Keratinocyte (primary cell): ENCODE measurements around the gene C1orf35. TPM values are rescaled to one million over a fixed set of nuclear protein-coding genes. Genes with fewer than 3 reads are reported as not detected.

Experiments used
- DNase-seq: peaks from one replicate; pipeline ENCODE4 v3.0.0-alpha.2; 2011; ENCODE audit warnings: low read depth, missing footprints, low spot score
- FAIRE-seq: peaks from 2 replicates; lab custom pipeline; 2011; peaks lifted over from hg19 to GRCh38; lab: Jason Lieb, UNC
- H2AFZ ChIP-seq: 2 replicates; pipeline ENCODE4 v1.6.0; 2012; ENCODE audit warnings: low read length, control low read depth, inconsistent platforms; ENCODE audit not compliant: control insufficient read depth
- H3K27ac ChIP-seq: 2 replicates; pipeline ENCODE4 v1.5.1; 2011; ENCODE audit warnings: low read length; ENCODE audit not compliant: control insufficient read depth, insufficient read depth
- H3K27me3 ChIP-seq: 3 replicates; pipeline ENCODE4 v1.6.0; 2011; ENCODE audit warnings: low read length; ENCODE audit not compliant: control insufficient read depth, insufficient read depth; ENCODE audit errors: extremely low read depth
- H3K36me3 ChIP-seq, 2 experiments: 2 replicates in 1 of 2; 3 replicates in 1 of 2; pipeline ENCODE4 v1.5.1; 2011; ENCODE audit warnings: low read length in 2 of 2, mild to moderate bottlenecking in 1 of 2; ENCODE audit not compliant: control insufficient read depth in 2 of 2, insufficient read depth in 2 of 2; ENCODE audit errors: extremely low read depth in 1 of 2
- H3K4me1 ChIP-seq: 3 replicates; pipeline ENCODE4 v1.5.1; 2011; ENCODE audit warnings: low read length; ENCODE audit not compliant: control insufficient read depth, insufficient read depth; ENCODE audit errors: extremely low read depth
- H3K4me2 ChIP-seq: 3 replicates; pipeline ENCODE4 v1.6.0; 2011; ENCODE audit warnings: low read depth, low read length; ENCODE audit not compliant: control insufficient read depth, insufficient read depth; ENCODE audit errors: extremely low read depth
- H3K4me3 ChIP-seq, 3 experiments: fragments of 200-600 bp in 1 of 3; sonication (generic) in 1 of 3; 2 replicates in 2 of 3; 3 replicates in 1 of 3; pipeline ENCODE4 v1.5.1; 2011 to 2016; ENCODE audit warnings: low read length in 3 of 3, mild to moderate bottlenecking in 3 of 3, control low read depth in 2 of 3, inconsistent platforms in 1 of 3, low read depth in 1 of 3, mixed read lengths in 1 of 3, mixed run types in 1 of 3, moderate library complexity in 1 of 3; ENCODE audit not compliant: control insufficient read depth in 2 of 3, insufficient read depth in 2 of 3; ENCODE audit errors: extremely low read depth in 1 of 3
- H3K79me2 ChIP-seq: 2 replicates; pipeline ENCODE4 v1.6.0; 2012; ENCODE audit warnings: low read length; ENCODE audit not compliant: control insufficient read depth, insufficient read depth
- H3K9ac ChIP-seq: 3 replicates; pipeline ENCODE4 v1.6.0; 2011; ENCODE audit warnings: low read length; ENCODE audit not compliant: control insufficient read depth, insufficient read depth; ENCODE audit errors: extremely low read depth
- H3K9me1 ChIP-seq: 3 replicates; pipeline ENCODE4 v1.6.0; 2011; ENCODE audit warnings: low read length; ENCODE audit not compliant: control insufficient read depth, insufficient read depth; ENCODE audit errors: extremely low read depth
- H3K9me3 ChIP-seq: 2 replicates; pipeline ENCODE4 v1.5.1; 2012; ENCODE audit warnings: low read depth, low read length; ENCODE audit not compliant: control insufficient read depth
- H4K20me1 ChIP-seq: 3 replicates; pipeline ENCODE4 v1.6.0; 2011; ENCODE audit warnings: low read length; ENCODE audit not compliant: control insufficient read depth, insufficient read depth; ENCODE audit errors: extremely low read depth
- EZH2 ChIP-seq: IDR thresholded peaks from one replicate; pipeline ENCODE4 v1.6.1; 2012; ENCODE audit warnings: inconsistent platforms, mild to moderate bottlenecking, low read length, moderate library complexity
- dilution Hi-C: fragments of 300-500 bp; cut with MboI; formaldehyde crosslinking; loops from one replicate; pipeline ENCODE4 v1.7.0; 2020; ENCODE audit warnings: low sequenced_read_pairs; ENCODE audit not compliant: extremely low pct_ligation_motif_present
- polyA plus RNA-seq, 5 experiments: library from polyadenylated mRNA; depleted of rRNA in 3 of 5; stranded (reverse) in 3 of 5; stranded (forward) in 1 of 5; unstranded in 1 of 5; fragments of >200 nt; gene quantifications; 1 replicate in 1 of 5; 2 replicates in 3 of 5; 3 replicates in 1 of 5; pipeline versions ENCODE4 v1.2.1 to v1.2.3, GENCODE V29; 2011 to 2012; ENCODE audit warnings: missing spikeins in 2 of 5, low read depth in 1 of 5, low replicate concordance in 1 of 5
- TF ChIP-seq, protein P1 (sequence below), 3 experiments: IDR thresholded peaks in 1 of 3; conservative IDR thresholded peaks in 1 of 3; optimal IDR thresholded peaks in 1 of 3; 2 replicates in 2 of 3; 3 replicates in 1 of 3; pipeline versions ENCODE3 to v1.5.1; 2011; ENCODE audit warnings: low read length in 3 of 3, mild to moderate bottlenecking in 3 of 3, moderate library complexity in 2 of 3, control low read depth in 1 of 3, inconsistent platforms in 1 of 3; ENCODE audit not compliant: insufficient read depth in 2 of 3; ENCODE audit errors: extremely low read depth in 1 of 3

The C1orf35 gene
- polyA plus RNA-seq, 1 donor (not counting 4 experiments of a cell fraction or from before 2014, with no cell fraction given) = 8.2 TPM

- peaks cover 3% of the 10 kb centered on the region for H3K4me1 ChIP-seq
- FAIRE-seq (no peak), DNase-seq (no peak)
- H4K20me1 ChIP-seq = no peaks in the 10 kb centered on the region
- no peaks in the 10 kb centered on the region for H3K9me3 ChIP-seq
- no peak overlapping the region for H3K4me3 ChIP-seq
- H3K79me2 ChIP-seq = no peaks in the 10 kb centered on the region
- dilution Hi-C loops = no loop called here
- H3K9ac ChIP-seq = no peak overlapping the region
- H3K27me3 ChIP-seq = peaks cover 53% of the 10 kb centered on the region
- H3K36me3 ChIP-seq = no peaks in the 10 kb centered on the region
- H3K4me2 ChIP-seq = no peak overlapping the region
- TF ChIP-seq, protein P1, sequence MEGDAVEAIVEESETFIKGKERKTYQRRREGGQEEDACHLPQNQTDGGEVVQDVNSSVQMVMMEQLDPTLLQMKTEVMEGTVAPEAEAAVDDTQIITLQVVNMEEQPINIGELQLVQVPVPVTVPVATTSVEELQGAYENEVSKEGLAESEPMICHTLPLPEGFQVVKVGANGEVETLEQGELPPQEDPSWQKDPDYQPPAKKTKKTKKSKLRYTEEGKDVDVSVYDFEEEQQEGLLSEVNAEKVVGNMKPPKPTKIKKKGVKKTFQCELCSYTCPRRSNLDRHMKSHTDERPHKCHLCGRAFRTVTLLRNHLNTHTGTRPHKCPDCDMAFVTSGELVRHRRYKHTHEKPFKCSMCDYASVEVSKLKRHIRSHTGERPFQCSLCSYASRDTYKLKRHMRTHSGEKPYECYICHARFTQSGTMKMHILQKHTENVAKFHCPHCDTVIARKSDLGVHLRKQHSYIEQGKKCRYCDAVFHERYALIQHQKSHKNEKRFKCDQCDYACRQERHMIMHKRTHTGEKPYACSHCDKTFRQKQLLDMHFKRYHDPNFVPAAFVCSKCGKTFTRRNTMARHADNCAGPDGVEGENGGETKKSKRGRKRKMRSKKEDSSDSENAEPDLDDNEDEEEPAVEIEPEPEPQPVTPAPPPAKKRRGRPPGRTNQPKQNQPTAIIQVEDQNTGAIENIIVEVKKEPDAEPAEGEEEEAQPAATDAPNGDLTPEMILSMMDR (optimal IDR thresholded peaks at IDR 0.05 in 1 of 3, IDR thresholded peaks at IDR 0.05 in 1 of 3, conservative IDR thresholded peaks at IDR 0.05 in 1 of 3; ENCODE audit: extremely low read depth in 1 of 3, insufficient read depth in 2 of 3, low read length in 3 of 3) = no peak
- no peak for TF ChIP-seq EZH2
- H3K27ac ChIP-seq = no peak overlapping the region
- H2AFZ ChIP-seq = no peak overlapping the region
- no peaks in the 10 kb centered on the region for H3K9me1 ChIP-seq
Observed at GRCh38 chr1:228063251-228064191, 39.6 kb downstream of the C1orf35 start.

GRCh38 chr1:228062812-228063211 lies 40.3 kb downstream of the C1orf35 start:
- H3K27ac ChIP-seq = no peak overlapping the region
- no peak overlapping the region for H3K4me2 ChIP-seq
- no peaks in the 10 kb centered on the region for H3K79me2 ChIP-seq
- no peak for TF ChIP-seq EZH2
- TF ChIP-seq, protein P1 (optimal IDR thresholded peaks at IDR 0.05 in 1 of 3, IDR thresholded peaks at IDR 0.05 in 1 of 3, conservative IDR thresholded peaks at IDR 0.05 in 1 of 3; ENCODE audit: extremely low read depth in 1 of 3, insufficient read depth in 2 of 3, low read length in 3 of 3) = peak in 2 of 3 experiments; percentile 64 to 71
- H3K4me1 ChIP-seq = peaks cover 3% of the 10 kb centered on the region
- FAIRE-seq (no peak), DNase-seq (no peak)
- no peaks in the 10 kb centered on the region for H3K9me1 ChIP-seq
- peaks cover 60% of the 10 kb centered on the region for H3K27me3 ChIP-seq
- H3K4me3 ChIP-seq = no peak overlapping the region
- H4K20me1 ChIP-seq = no peaks in the 10 kb centered on the region
- no peaks in the 10 kb centered on the region for H3K36me3 ChIP-seq
- H3K9me3 ChIP-seq = no peaks in the 10 kb centered on the region
- H2AFZ ChIP-seq = no peak overlapping the region
- dilution Hi-C loops = no loop called here
- H3K9ac ChIP-seq = no peak overlapping the region
